Jurkat, Clone E6-1 (cell line): ENCODE measurements around the gene CLDN6.
A peak's percentile ranks its signal among the peaks of the same experiment; 100 is the strongest.

Source experiments
- DNase-seq: peaks from one replicate; pipeline ENCODE4 v3.0.0-alpha.2; 2011; ENCODE audit warnings: low read depth, low spot score
- H3K4me3 ChIP-seq: 2 replicates; pipeline ENCODE4 v1.5.1; 2011; ENCODE audit warnings: mild to moderate bottlenecking, low read length, control low read depth, moderate library complexity

CLDN6 gene

DNA sequence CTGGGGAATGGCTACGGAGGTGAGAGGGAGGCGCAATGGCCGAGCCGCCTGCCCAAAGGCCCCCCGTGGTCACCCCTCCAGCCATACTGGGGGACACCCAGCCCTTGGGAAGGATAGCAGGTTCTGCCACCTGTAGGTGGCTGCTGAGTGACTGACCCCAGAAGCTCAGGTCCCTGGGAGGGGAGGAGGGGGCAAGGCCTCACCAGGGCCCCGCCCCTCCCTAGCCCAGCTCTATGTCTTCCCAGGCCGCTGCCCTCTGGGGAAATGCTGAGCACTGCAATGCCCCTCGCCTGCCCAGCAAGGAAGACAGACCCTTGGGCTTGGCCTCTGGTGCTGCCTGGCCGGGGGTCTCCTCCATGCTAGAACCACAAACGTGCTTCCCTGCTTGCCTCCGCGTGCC is 16.7 kb downstream of the CLDN6 start:
- no peak overlapping the region for H3K4me3 ChIP-seq
- DNase-seq = no peak

DNA sequence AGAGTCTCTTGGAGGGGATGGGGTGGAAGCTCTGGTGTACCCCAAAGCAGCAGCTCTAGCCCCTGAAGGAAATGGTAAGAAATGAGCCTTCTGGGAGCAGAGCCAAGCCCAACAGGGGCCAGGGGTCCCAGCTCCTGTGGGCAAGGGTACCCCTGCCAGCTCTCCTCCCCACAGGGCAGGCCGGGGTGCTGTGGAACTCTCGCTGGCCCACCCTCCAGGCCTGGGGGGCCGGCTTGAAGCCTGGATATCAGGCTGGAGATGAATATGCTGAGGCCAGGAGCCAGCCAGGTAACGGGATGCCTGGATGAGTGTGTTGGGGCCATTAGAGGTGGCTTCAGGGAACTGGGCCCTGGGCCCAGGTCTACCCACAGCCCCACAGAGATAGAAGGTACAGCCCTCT is 17.4 kb downstream of the CLDN6 start:
- DNase-seq = no peak
- no peak overlapping the region for H3K4me3 ChIP-seq

DNA sequence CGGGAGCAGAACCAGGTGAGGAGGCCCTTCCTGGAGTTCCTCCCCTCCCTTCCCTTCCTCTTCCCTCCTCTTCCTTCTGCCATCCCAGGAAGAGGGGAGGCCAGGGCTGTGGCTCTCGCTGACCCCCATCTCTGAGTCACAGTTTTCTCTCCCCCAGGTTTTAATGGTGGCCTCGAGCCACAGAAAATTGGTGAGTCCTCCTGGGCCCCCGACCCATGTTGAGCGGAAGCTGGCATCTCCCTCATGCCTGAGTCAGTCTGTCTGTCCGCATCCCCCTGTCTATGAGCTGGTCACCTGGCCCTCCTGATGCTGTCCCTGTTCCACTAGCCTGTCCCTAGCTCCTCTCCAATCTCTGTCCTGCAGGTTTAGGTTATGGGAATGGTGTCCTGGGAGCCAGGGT is 18.1 kb downstream of the CLDN6 start:
- DNase-seq = no peak
- H3K4me3 ChIP-seq = no peak overlapping the region

DNA sequence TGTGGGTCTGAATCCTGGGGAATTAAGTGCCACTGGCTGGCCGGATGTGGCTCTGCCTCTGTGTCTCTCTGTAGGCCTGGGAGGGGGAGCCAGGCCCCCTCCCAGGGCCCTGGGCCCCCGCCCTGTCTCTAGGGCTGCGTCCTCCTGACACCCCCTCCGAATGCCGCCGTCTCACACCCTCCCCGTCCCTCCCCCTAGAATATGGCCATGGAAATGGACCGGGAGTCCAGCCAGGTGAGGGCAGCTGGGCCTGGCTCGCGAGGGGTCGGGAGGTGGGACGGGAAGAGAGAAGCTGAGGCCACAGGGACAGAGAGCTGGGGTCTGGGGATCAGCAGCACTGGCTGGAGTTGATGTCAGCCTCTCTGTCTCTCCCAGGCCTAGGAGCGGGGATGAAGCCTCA is 21.7 kb downstream of the CLDN6 start:
- no peak overlapping the region for H3K4me3 ChIP-seq
- no peak for DNase-seq

DNA sequence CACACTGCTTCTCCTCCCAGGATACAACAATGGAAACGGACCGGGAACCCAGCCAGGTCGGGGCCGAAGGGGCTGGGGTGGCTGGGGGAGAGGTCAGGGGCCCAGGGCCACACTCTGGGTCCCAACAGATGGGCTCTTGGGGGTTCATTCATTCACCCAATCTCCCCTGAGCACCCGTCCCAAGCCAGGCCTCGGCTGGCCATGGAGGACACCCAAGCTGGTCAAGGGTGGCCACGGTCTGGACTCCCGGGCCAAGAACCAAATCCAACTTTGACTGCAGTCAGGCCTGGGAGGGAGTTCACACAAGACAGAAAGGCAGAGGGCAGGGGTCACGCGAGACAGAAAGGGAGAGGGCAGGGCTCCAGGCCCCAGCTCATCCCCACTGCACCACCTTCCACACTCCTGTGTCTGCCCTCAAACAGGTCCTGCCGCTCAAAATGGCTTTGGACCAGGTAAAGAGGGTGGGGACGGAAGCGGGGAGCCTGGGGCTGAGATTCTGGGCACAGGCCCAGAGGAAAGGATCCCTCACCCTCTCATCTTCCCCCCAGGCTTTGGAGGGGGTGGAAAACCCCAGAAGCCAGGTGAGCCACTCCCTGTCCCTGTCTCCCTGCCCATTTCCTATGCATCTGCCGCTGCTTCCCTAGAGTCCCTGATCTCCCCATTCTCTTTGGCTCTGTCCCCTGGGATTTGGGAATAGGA is 25.5 kb downstream of the CLDN6 start:
- DNase-seq = no peak

DNA sequence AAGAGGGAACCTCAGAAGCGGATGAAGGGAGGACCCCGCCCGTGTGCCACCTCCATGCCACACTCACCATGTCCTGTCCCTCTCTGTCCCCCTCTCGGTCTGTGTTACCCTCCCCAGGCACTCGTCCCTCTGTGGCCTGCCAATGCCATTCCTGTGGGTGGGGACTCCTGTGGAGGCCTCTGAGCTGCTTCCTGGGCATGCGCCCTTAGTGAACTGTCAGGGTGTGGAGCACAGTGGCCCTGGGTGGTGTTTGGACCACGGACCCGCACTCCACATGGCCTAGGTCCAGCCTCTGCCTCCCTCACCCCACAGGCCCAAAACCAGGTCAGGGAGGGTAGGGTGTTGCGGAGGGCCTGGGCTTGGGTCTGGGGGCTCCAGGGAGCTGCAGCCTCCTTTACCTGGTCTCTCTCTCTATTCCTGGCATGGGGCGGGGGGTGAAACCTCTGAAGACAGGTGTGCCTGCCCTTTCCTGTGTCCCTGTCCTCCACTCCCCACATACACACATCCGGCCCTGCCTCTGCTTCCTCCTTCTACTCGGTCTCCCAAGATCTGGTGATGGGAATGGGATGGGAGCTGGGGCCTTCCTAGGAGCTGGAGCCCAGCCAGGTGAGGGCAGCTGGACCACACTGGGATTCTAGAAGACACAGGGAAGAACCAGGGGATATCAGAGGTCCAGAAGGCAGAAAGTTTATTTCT is 26.3 kb downstream of the CLDN6 start:
- no peak for DNase-seq
- H3K4me3 ChIP-seq = no peak overlapping the region

More for the DNA sequence above, 25.5 kb downstream of the CLDN6 start:
- H3K4me3 ChIP-seq = no peak overlapping the region

DNA sequence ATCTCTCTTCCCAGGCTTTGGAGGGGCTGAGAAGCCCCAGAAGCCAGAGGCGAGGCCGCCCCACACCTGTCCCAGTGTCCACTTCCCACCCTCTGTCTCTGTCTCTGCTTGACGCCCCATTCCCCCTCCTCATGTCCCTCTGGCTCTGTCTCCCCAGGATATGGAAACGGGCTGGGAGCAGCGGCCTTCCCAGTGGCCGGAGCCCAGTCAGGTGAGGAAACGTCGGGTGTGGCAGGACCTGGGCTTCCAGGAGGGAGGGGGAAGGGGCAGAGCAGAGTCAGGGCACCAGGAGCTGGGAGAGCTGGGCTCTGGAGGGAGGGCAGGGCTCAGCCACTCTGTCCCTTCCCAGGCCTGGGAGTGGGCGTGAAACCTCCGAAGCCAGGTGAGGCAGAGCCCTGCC is 27.1 kb downstream of the CLDN6 start:
- DNase-seq = no peak
- no peak overlapping the region for H3K4me3 ChIP-seq

DNA sequence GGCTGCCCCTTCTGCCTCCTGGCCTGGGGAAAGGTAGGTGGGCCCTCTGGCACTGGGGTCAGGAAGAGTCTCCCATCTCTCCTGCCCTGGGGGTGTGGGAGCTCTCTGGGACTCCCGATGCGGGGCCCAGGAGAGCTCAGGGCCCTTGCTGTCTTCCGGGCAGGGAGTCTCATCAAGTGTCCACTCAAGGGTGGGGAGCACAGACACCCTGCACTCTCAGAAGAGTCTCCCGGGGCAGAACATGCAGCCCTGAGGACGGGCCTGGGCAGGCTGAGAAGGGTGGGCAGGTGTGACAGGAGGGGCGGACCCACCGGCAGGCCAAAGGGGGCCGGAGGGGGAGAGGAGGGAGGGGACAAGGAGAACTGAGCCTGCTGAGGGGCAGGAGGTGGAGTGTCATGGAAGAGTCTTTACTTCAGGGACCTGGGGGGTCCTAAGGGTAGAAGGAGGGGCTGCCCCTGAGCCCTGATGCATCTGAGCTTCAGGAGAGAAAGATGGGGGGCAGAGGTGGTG is 29.3 kb downstream of the CLDN6 start:
- no peak overlapping the region for H3K4me3 ChIP-seq
- no peak for DNase-seq

DNA sequence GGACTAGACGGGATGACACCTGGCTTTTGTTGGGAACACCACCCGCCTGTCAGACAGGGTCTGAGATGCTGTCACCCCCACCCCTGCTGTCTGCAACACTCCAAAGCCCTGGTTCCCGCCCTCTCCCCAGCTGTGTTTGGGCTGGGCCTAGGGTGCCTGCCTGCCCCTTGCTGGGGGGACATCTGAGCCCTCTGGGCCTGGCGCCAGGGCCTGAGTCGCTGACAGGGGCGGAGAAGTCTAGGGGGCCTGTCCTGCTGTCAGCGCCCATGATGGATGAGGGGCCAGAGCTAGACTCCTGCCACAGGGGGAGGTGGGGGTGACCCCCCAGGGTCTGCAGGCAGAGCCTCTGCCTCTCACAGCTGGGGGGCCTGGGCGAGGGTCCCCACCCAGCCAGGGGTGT is 30.1 kb downstream of the CLDN6 start:
- no peak for DNase-seq

DNA sequence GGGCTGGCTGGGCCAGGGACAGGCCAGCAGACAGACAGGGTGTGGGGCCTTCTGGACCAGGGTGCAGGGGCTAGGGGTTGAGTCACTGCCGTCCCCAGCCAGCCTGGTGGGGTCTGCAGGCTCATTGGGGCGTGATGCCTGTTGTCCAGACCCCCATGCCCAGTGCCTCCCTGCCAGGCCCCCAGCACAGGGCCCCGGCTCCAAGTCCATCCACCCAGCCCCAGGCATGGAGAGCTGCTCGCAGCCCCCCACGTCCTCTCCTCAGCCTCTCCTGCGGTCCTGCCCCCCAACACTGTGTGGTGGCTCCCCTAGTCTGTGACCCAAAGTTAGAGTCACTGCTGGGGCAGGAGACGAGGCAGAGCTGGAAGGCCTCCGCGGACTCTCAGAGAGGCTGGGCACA is 30.7 kb downstream of the CLDN6 start:
- H3K4me3 ChIP-seq = no peak overlapping the region
- DNase-seq = no peak

More for the DNA sequence above, 30.1 kb downstream of the CLDN6 start:
- no peak overlapping the region for H3K4me3 ChIP-seq

DNA sequence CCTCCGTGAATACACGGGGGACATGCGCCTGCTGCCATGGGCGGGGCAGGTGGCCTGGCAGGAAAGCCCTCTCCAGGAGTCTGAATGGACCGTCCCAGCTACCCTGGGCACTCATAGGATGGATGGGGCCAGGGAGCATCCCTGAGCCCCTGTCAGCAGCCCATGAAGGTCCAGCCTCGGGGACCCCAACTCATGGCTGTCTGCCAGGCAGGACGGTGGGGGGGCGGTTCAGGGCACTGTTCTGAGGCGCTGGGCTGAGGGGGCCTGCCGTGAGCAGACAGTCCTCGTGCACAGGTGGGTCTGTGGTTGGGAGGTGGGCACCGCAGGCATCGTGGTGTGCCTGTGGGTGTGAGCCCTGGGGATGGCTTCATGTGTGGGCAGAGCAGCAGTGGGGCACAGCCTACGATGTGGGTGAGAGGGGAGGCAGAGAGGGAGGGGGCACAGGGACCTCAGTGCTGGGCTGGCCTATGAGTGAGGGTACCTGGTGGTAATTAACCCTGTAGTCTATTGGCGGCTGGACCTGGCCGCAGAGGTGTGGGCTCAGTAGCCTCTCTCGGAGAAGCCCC is 31.3 kb downstream of the CLDN6 start:
- no peak overlapping the region for H3K4me3 ChIP-seq
- no peak for DNase-seq

DNA sequence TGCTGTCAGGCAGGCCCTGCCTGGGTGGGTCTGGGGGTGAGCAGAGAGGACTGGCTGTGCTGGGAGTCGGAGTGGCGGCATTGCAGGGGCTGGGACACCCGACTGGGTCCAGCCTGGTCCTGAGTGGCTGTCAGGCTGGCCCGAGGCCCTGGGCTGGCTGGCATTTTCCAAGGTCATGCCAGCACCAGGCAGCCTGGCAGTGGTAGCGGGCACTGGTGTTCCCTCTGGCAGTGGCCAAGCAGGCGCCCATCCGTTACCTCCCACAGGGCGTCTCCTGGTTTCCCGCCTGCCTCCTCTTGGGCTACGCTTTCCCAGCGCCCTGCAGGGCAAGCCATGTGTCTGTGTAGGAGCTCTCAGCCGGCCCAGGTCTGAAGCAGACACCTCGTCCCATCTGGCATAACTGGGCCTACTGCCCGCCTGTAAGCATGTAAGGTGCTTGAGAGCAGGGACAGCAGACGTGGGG is 32.1 kb downstream of the CLDN6 start:
- DNase-seq = no peak
- no peak overlapping the region for H3K4me3 ChIP-seq

DNA sequence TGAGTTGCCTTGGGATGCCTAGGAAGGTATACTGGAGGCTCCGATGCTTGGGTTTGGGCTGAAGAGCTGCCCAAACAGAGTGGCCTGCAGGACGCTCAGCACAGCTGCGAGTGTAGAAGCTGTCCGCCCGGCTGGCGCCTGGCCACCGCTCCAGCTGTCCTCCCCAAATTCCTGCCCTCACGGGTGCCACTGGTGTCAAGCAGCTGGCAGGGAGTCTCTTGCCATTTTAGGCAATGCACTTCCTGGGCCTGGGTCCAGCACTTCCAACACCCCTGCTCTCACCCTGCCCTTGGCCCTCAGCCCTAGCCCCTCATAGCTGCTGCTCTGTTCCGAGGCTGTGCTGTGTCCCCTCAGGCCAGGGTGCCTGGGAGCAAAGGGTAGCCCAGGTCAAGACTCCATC is 32.5 kb downstream of the CLDN6 start:
- no peak for DNase-seq
- H3K4me3 ChIP-seq = no peak overlapping the region

DNA sequence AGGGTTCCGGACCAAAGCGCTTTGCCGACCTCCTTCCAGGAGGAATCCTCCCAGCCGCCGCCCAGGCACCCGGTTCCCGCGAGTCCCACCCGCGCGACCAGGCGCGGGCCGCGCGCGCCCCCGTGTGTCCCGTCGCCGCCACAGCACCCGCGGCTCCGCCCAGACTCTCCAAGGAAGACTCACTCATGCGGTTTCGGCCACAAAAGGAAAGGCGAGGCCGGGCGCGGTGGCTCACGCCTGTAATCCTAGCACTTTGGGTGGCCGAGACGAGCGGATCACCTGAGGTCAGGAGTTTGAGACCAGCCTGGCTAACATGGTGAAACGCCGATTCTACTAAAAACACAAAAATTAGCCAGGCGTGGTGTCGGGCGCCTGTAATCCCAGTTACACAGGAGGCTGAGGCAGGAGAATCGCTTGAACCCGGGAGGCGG is 34.3 kb downstream of the CLDN6 start:
- no peak for DNase-seq
- H3K4me3 ChIP-seq = peak overlapping the region; percentile 44

DNA sequence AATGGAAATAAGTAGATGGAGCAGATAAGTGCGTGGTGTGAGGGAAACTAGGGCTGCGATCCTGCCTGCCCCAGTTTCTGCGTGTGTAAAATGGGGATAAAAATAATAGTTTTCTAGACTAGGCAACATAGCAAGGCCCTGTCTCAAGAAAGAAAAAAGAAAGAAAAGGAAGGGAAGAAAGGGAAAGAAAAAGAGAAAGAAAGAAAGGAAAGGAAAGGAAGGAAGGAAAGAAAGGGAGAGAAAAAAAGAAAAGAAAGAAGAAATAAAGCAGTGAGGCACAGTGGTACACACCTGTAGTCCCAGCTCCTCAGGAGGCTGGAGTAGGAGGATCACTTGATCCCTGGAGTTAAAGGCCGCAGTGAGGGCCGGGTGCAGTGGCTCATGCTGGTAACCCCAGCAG is 35.6 kb downstream of the CLDN6 start:
- DNase-seq = no peak
- no peak overlapping the region for H3K4me3 ChIP-seq

DNA sequence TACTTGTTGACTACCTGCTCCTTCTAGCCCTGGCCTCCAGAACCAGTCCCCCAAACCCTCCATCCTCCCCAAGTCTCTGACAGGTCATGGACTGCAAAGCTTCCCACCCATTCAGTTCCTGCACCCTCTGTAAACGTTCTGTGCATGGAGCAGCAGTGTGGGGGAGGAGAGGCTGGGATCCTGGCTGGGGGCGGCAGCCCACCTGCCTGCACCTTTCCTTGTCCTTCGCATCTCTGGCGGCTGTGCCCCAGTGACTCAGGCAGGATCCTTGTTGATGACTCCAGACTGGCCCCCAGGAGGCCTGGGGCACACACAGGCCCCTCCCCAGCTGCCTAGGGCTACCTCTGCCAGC is 36.1 kb downstream of the CLDN6 start:
- no peak for DNase-seq
- H3K4me3 ChIP-seq = no peak overlapping the region

DNA sequence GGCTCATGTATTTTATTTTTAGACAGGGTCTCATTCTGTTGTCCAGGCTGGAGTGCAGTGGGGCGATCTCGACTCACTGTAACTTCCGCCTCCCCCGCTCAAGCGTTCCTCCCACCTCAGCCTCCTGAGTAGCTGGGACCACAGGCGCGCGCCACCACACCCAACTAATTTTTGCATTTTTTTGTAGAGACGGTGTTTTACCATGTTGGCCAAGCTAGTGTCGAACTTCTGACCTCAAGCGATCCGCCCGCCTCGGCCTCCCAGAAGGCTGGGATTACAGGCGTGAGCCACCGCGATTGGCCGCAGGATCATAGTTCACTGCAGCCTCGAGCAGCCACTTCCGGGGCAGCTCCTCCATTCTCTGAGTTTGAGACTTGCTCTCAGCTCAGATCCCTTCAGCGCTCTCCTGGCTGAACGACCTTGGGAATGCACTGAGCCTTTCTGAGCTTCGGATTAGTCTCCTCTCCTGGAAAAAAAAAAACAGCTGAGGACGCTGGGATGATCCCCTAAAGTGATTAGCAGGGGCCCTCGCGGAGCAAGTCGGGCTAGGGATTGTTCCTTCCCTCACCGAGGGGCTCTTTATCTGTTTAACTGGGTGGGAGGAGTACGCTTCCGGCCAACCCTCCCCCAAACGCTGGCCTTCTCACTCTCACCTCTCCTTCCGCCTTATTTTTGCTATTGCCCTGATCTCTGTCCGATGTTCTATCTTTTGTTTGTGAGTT is 36.6 kb downstream of the CLDN6 start:
- peak overlapping the region; percentile 82 for H3K4me3 ChIP-seq
- DNase-seq = no peak

DNA sequence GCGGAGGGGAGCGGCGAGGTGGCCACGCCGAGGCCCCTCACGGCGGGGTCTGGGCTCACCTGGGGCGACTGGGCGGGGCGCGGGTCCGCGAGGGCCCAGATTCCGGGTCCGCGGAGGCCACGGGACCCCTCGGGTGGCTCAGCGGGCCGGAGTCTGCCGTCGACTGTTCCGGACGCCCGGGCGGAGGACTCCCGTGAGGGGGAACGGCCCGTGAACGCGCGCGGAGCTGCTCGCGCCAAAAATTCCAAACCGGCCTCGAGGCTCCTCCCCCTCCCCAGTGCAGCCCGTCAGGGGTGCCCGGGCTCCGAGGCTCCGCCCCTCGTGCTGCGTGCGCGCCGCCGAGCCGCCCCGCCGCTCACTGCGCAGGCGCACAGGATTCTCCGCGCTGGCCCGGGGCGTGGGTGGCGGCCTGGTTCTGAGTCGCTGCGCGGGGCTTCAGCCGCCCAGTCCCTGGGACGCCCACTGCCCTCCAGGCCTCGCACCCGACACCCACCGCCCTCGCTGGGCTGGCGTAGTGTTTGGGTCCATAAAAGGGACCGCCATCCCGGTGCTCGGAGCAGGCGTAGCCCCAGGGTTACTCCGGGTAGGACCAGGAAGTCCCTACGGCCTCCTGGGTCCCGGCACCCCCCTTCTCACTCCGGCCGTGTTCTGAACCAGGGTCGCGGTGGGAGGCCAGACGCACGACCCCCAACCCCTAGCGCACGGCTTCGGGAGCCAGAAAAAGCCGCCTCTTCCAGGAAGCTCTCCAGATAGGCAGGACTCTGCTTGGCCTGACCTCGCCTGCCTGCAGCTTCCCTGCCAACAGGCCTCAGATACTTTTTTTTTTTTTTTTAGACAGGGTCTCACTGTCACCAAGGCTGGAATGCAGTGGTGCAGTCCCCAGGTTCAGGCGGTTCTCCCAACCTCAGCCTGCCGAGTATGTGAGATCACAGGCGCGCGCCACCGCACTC is 37.5 kb downstream of the CLDN6 start, which contains the start of gene PKMYT1:
TSS of gene PKMYT1 (minus strand) at position 220 of the 950 bp plus-strand sequence. CDS start 789 bp downstream, outside the sequence.
- peak; percentile 76 for DNase-seq
- H3K4me3 ChIP-seq = peak within 1 kb of the TSS; percentile 82
